Measurements from ENCODE around the gene ALK. TPM values are rescaled to one million over a fixed set of nuclear protein-coding genes. Genes with fewer than 3 reads are reported as not detected.

The ALK gene
- total and polyA plus RNA-seq, 2 donors (not counting 1 experiment from before 2014, with no cell fraction given) = under 0.01 to 0.02 TPM

DNA sequence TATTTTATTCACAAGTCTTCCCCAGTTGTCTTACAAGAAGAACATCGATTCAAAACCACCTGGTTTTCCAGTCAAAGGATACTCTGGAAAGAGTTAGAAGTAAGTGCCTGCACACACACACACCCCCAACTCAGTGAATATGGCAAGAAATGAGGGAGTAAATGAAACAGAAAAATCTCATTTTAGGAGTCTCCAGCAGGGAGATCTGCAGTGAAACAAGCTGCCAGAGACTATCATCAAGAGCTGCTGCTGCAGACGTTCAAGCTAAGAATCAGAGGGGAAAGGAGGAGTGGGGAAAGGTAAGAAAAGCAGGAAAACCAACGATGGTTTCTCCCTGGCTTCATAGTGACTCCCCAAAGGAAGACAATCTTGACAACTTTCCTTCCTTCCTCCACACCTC, 2.4 kb downstream of the ALK start:
- TF ChIP-seq, protein P1, sequence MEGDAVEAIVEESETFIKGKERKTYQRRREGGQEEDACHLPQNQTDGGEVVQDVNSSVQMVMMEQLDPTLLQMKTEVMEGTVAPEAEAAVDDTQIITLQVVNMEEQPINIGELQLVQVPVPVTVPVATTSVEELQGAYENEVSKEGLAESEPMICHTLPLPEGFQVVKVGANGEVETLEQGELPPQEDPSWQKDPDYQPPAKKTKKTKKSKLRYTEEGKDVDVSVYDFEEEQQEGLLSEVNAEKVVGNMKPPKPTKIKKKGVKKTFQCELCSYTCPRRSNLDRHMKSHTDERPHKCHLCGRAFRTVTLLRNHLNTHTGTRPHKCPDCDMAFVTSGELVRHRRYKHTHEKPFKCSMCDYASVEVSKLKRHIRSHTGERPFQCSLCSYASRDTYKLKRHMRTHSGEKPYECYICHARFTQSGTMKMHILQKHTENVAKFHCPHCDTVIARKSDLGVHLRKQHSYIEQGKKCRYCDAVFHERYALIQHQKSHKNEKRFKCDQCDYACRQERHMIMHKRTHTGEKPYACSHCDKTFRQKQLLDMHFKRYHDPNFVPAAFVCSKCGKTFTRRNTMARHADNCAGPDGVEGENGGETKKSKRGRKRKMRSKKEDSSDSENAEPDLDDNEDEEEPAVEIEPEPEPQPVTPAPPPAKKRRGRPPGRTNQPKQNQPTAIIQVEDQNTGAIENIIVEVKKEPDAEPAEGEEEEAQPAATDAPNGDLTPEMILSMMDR (conservative IDR thresholded peaks at IDR 0.05 in 1 of 2, IDR thresholded peaks at IDR 0.05 in 1 of 2; ENCODE audit: low read depth in 1 of 2, low read length in 2 of 2) = no peak
- TF ChIP-seq EZH2 (IDR thresholded peaks at IDR 0.05; ENCODE audit: low read length, missing control alignments) = no peak
- Histone ChIP-seq H3K27me3 (ENCODE audit: control insufficient read depth, insufficient read depth, low read length) (peaks cover 16% of the 10 kb centered on the region), H3K79me2 (ENCODE audit: control insufficient read depth, insufficient read depth, low read length) (no peaks in the 10 kb centered on the region), H3K4me2 (ENCODE audit: extremely low read depth, insufficient read depth, low read length) (no peak overlapping the region), H3K36me3 (ENCODE audit: control insufficient read depth, insufficient read depth, low read length) (no peaks in the 10 kb centered on the region), H3K4me3 (replicated peaks in 1 of 4; ENCODE audit: control extremely low read depth in 1 of 4, insufficient read depth in 1 of 4, low read depth in 3 of 4, low read length in 4 of 4) (no peak overlapping the region), H3K27ac (ENCODE audit: insufficient read depth, low read length) (no peak overlapping the region), H4K20me1 (ENCODE audit: control insufficient read depth, extremely low read depth, insufficient read depth, low read length) (no peaks in the 10 kb centered on the region), H2AFZ (ENCODE audit: low read length) (no peak overlapping the region), H3K9ac (ENCODE audit: insufficient read depth, low read length) (no peak overlapping the region), H3K4me1 (ENCODE audit: control insufficient read depth, extremely low read depth, insufficient read depth, low read length) (no peaks in the 10 kb centered on the region), H3K9me3 (ENCODE audit: control insufficient read depth, insufficient read depth, low read depth, low read length) (no peaks in the 10 kb centered on the region)
- DNase-seq (ENCODE audit: low read depth in 2 of 2) = no peak

DNA sequence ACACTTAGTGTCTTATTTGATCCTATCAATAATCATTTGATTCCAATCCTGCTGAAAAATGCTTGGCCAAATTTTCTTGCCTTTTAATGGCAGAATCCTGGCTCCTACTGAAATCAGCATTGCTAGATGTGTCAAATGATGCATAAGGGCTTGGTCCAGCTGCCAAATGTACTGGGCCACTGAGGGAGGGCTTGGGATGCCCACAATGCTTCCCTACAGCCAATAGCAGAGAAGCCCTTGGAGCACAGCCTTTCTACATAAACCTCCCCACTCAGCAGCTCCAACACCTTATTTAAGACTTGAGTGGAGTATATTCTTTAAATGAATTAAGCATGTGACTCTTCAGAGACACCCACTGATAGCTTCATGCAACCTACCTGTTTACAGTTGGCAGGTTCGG, 3.6 kb downstream of the ALK start:
- Histone ChIP-seq H3K27ac (ENCODE audit: insufficient read depth, low read length) (no peak overlapping the region), H3K9me3 (ENCODE audit: control insufficient read depth, insufficient read depth, low read depth, low read length) (no peaks in the 10 kb centered on the region), H3K9ac (ENCODE audit: insufficient read depth, low read length) (no peak overlapping the region), H3K36me3 (ENCODE audit: control insufficient read depth, insufficient read depth, low read length) (no peaks in the 10 kb centered on the region), H3K4me3 (replicated peaks in 1 of 4; ENCODE audit: control extremely low read depth in 1 of 4, insufficient read depth in 1 of 4, low read depth in 3 of 4, low read length in 4 of 4) (no peak overlapping the region), H3K4me2 (ENCODE audit: extremely low read depth, insufficient read depth, low read length) (no peak overlapping the region), H3K4me1 (ENCODE audit: control insufficient read depth, extremely low read depth, insufficient read depth, low read length) (no peaks in the 10 kb centered on the region), H4K20me1 (ENCODE audit: control insufficient read depth, extremely low read depth, insufficient read depth, low read length) (no peaks in the 10 kb centered on the region), H2AFZ (ENCODE audit: low read length) (no peak overlapping the region), H3K27me3 (ENCODE audit: control insufficient read depth, insufficient read depth, low read length) (peaks cover 16% of the 10 kb centered on the region), H3K79me2 (ENCODE audit: control insufficient read depth, insufficient read depth, low read length) (no peaks in the 10 kb centered on the region)
- no peak for DNase-seq (ENCODE audit: low read depth in 2 of 2)
- TF ChIP-seq, protein P1 (conservative IDR thresholded peaks at IDR 0.05 in 1 of 2, IDR thresholded peaks at IDR 0.05 in 1 of 2; ENCODE audit: low read depth in 1 of 2, low read length in 2 of 2) = no peak
- TF ChIP-seq EZH2 (IDR thresholded peaks at IDR 0.05; ENCODE audit: low read length, missing control alignments) = no peak

DNA sequence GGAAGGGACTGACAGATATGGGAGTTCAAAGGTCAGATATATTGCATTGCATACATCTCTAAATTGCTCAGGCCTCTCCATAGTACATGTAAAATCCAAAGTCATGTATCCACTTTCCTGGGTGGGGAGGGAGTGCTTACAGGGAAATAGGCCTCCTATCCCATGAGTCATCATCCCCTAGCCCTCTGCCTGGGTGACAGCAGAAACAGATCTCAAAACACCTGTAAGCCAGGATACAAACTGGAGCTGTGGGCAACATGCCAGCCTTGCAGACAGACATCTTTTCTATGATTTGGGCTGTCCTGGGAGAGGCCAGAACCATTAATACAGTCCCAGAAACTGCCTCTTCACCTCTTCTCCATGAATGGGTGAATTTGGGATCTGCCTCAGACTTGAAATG, 4.8 kb downstream of the ALK start:
- H3K4me1 ChIP-seq (ENCODE audit: control insufficient read depth, extremely low read depth, insufficient read depth, low read length) = no peaks in the 10 kb centered on the region
- no peak overlapping the region for H3K4me2 ChIP-seq (ENCODE audit: extremely low read depth, insufficient read depth, low read length)
- no peak overlapping the region for H3K4me3 ChIP-seq (replicated peaks in 1 of 4; ENCODE audit: control extremely low read depth in 1 of 4, insufficient read depth in 1 of 4, low read depth in 3 of 4, low read length in 4 of 4)
- H3K27ac ChIP-seq (ENCODE audit: insufficient read depth, low read length) = no peak overlapping the region
- no peak overlapping the region for H3K9ac ChIP-seq (ENCODE audit: insufficient read depth, low read length)
- no peaks in the 10 kb centered on the region for H3K9me3 ChIP-seq (ENCODE audit: control insufficient read depth, insufficient read depth, low read depth, low read length)
- no peak for DNase-seq (ENCODE audit: low read depth in 2 of 2)
- H4K20me1 ChIP-seq (ENCODE audit: control insufficient read depth, extremely low read depth, insufficient read depth, low read length) = no peaks in the 10 kb centered on the region
- TF ChIP-seq EZH2 (IDR thresholded peaks at IDR 0.05; ENCODE audit: low read length, missing control alignments) = no peak
- TF ChIP-seq, protein P1 (conservative IDR thresholded peaks at IDR 0.05 in 1 of 2, IDR thresholded peaks at IDR 0.05 in 1 of 2; ENCODE audit: low read depth in 1 of 2, low read length in 2 of 2) = no peak
- no peak overlapping the region for H2AFZ ChIP-seq (ENCODE audit: low read length)
- no peaks in the 10 kb centered on the region for H3K36me3 ChIP-seq (ENCODE audit: control insufficient read depth, insufficient read depth, low read length)
- H3K79me2 ChIP-seq (ENCODE audit: control insufficient read depth, insufficient read depth, low read length) = no peaks in the 10 kb centered on the region
- peaks cover 16% of the 10 kb centered on the region for H3K27me3 ChIP-seq (ENCODE audit: control insufficient read depth, insufficient read depth, low read length)
